ENCODE results near the gene RBL2.
"Not testable (repeated sequence)": the region's sequence is repeated elsewhere in the genome, so short reads cannot be mapped to it uniquely, and the experiment has no call there.

GRCh38 chr16:53423968-53424367 is 10.3 kb upstream of the RBL2 start:
- TF ChIP-seq MYBL2 (CRISPR knock-in tag; IDR thresholded peaks at IDR 0.05); AR (CRISPR knock-in tag; IDR thresholded peaks at IDR 0.05); ETV6 (CRISPR knock-in tag; IDR thresholded peaks at IDR 0.05); USF1 (CRISPR knock-in tag; IDR thresholded peaks at IDR 0.05); SP1 (CRISPR knock-in tag; conservative IDR thresholded peaks at IDR 0.05); TEAD1 (CRISPR knock-in tag; IDR thresholded peaks at IDR 0.05); CTCF (IDR thresholded peaks at IDR 0.05): not testable (repeated sequence)
